HepG2 (cell line): Measurements from ENCODE around the gene LYSMD1.

Source experiments
- CEBPB ChIP-seq: IDR thresholded peaks from 2 replicates; pipeline ENCODE4 v1.6.1; 2011; ENCODE audit warnings: low read depth, low read length, improper control_type of control experiment, borderline replicate concordance
- GABPA ChIP-seq, 2 experiments: IDR thresholded peaks; 2 replicates each; pipeline ENCODE4 v1.6.1; 2011 to 2016; ENCODE audit warnings: low read depth in 2 of 2, low read length in 1 of 2, missing biosample characterization in 1 of 2, missing genetic modification characterization in 1 of 2
- GPN1 ChIP-seq: sonication (generic); formaldehyde crosslinking; IDR thresholded peaks from 2 replicates; pipeline ENCODE4 v1.5.1; 2020; ENCODE audit warnings: missing genetic modification reagents, borderline replicate concordance
- NR3C1 ChIP-seq: sonication (generic); formaldehyde crosslinking; IDR thresholded peaks from 2 replicates; pipeline ENCODE4 v1.4.0; 2020; ENCODE audit warnings: missing genetic modification reagents
- POLR2A ChIP-seq, 2 experiments: IDR thresholded peaks; 2 replicates each; pipeline ENCODE4 v1.6.1; 2011; ENCODE audit warnings: low read depth in 2 of 2, low read length in 2 of 2, mild to moderate bottlenecking in 1 of 2, moderate library complexity in 1 of 2; ENCODE audit not compliant: insufficient read depth in 1 of 2
- SMC3 ChIP-seq: IDR thresholded peaks from 2 replicates; pipeline ENCODE4 v1.6.1; 2011; ENCODE audit warnings: low read length, improper control_type of control experiment
- STAT6 ChIP-seq: sonication (generic); formaldehyde crosslinking; IDR thresholded peaks from 2 replicates; pipeline ENCODE4 v1.4.0; 2020; ENCODE audit warnings: missing genetic modification reagents, mild to moderate bottlenecking, borderline replicate concordance
- ZNF276 ChIP-seq: sonication (generic); formaldehyde crosslinking; IDR thresholded peaks from 2 replicates; pipeline ENCODE4 v1.4.0; 2020; ENCODE audit warnings: mild to moderate bottlenecking, low read depth, missing genetic modification reagents
- TF ChIP-seq, protein P1 (sequence below): sonication (generic); formaldehyde crosslinking; IDR thresholded peaks from 2 replicates; pipeline ENCODE4 v1.5.0; 2020; ENCODE audit warnings: mild to moderate bottlenecking, missing genetic modification reagents, moderate library complexity
- TF ChIP-seq, protein P2 (sequence below): sonication (generic); formaldehyde crosslinking; IDR thresholded peaks from 2 replicates; pipeline ENCODE4 v1.8.1; 2023; ENCODE audit warnings: mild to moderate bottlenecking, missing genetic modification reagents, borderline replicate concordance

DNA sequence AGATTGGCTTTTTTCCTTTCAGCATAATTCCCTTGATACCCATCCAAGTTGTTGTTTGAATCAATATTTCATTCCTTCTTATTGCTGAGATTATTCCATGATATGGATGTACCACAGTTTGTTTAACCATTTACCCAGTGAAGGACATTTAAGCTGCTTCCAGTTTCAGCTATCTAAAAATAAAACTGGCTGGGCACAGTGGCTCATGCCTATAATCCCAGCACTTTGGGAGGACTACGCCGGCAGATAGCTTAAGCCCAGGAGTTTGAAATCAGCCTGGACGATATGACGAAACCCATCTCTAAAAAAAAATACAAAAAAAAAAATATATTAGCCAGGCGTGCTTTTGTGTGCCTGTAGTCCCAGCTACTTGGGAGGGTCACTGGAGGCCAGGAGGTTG is 51.8 kb downstream of the LYSMD1 start:
- no peak for TF ChIP-seq STAT6
- TF ChIP-seq GABPA (IDR thresholded peaks at IDR 0.05; ENCODE audit: low read depth, low read length): no peak
- no peak for TF ChIP-seq GABPA (CRISPR knock-in tag; IDR thresholded peaks at IDR 0.05; ENCODE audit: low read depth)
- TF ChIP-seq CEBPB: no peak
- TF ChIP-seq, protein P1, sequence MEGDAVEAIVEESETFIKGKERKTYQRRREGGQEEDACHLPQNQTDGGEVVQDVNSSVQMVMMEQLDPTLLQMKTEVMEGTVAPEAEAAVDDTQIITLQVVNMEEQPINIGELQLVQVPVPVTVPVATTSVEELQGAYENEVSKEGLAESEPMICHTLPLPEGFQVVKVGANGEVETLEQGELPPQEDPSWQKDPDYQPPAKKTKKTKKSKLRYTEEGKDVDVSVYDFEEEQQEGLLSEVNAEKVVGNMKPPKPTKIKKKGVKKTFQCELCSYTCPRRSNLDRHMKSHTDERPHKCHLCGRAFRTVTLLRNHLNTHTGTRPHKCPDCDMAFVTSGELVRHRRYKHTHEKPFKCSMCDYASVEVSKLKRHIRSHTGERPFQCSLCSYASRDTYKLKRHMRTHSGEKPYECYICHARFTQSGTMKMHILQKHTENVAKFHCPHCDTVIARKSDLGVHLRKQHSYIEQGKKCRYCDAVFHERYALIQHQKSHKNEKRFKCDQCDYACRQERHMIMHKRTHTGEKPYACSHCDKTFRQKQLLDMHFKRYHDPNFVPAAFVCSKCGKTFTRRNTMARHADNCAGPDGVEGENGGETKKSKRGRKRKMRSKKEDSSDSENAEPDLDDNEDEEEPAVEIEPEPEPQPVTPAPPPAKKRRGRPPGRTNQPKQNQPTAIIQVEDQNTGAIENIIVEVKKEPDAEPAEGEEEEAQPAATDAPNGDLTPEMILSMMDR: no peak
- TF ChIP-seq ZNF276: no peak
- TF ChIP-seq, protein P2, sequence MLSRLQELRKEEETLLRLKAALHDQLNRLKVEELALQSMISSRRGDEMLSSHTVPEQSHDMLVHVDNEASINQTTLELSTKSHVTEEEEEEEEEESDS (CRISPR knock-in tag): no peak
- TF ChIP-seq SMC3: no peak
- TF ChIP-seq GPN1: no peak
- no peak for TF ChIP-seq NR3C1
- no peak for TF ChIP-seq POLR2A (IDR thresholded peaks at IDR 0.05; ENCODE audit: insufficient read depth in 1 of 2, low read depth in 2 of 2, low read length in 2 of 2)
